Measurements from ENCODE around the gene CPEB3. TPM values are rescaled to one million over a fixed set of nuclear protein-coding genes. Genes with fewer than 3 reads are reported as not detected.

CPEB3 gene
- total RNA-seq, 1 donor from 2014 or later: 1.7 TPM

GRCh38 chr10:92208736-92209135 lies 82.1 kb downstream of the CPEB3 start:
- no peak for DNase-seq

- no peak for DNase-seq
Measured at GRCh38 chr10:92208157-92208720, 82.6 kb downstream of the CPEB3 start.

DNA sequence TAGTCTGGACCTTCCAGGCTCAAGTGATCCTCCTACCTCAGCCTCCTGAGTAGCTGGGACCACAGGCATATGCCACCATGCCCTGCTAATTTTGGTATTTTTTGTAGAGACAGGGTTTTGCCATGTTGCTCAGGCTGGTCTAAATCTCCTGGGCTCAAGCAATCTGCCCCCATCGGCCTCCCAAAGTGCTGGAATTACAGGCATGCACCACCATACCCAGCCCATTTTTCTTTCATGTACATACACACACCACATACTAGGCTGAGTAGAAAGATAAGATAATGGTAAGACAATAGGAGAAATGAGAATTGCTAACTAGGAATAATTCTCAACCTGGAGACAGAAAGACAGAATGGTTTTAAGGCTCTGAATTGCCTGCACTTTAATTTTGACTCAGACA lies 83.8 kb downstream of the CPEB3 start:
- no peak for DNase-seq

DNA sequence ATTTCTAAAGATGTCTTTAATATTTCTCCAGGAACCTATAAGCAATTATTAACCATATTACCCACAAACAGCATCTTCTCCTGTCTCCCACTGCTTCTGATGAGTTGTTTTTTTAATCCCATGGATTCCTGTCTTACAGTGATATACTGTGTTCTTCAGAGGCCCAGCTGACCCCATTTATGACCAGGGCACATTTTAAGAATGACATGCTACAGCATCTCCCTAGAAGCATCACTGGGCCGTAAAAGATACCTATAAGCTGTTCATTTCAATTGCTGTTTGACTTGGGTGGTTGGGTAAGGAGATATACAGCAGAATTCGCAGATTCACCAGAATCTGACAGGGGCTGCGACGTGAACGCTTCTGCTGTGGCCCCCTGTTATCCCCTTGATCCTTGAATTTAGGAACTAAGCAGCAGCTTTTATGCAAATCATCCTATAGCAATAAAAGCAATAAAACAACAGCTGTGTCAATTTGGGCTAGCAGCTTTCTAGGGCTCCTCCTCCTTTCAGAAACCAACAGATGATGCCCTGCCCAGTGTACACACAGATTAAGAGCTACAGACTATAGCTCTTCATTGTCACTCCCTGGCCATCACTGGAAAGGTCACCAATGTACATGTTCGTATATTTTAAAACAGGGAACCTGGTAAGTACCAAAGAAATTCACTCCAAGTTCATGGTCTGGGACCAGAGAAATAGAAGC lies 86.8 kb downstream of the CPEB3 start:
- no peak for DNase-seq

DNA sequence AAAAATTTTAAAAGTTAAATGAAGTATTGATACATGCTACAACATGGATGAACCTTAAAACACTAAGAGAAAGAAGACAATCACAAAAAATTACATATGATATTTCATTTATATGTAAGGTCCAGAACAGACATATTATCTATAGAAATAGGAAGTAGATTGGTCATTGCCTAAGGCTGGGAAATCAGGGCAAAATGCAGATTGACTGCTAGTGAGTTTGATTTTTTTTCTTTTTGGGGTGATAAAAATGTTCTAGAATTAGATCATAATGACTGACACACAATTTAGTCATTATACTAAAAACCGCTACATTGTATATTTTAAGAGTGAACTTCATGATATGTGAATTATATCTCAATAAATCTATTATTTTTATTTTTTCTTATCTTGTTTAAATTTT lies 88.3 kb downstream of the CPEB3 start:
- no peak for DNase-seq

GRCh38 chr10:92200564-92200963 lies 90.3 kb downstream of the CPEB3 start:
- DNase-seq: peak; percentile 10

GRCh38 chr10:92187101-92187500 lies 103.8 kb downstream of the CPEB3 start:
- no peak for DNase-seq

GRCh38 chr10:92184977-92185376 lies 105.9 kb downstream of the CPEB3 start:
- no peak for DNase-seq

GRCh38 chr10:92183199-92183598 lies 107.7 kb downstream of the CPEB3 start:
- DNase-seq: no peak

GRCh38 chr10:92181575-92181974 lies 109.3 kb downstream of the CPEB3 start:
- DNase-seq: peak; percentile 24

DNA sequence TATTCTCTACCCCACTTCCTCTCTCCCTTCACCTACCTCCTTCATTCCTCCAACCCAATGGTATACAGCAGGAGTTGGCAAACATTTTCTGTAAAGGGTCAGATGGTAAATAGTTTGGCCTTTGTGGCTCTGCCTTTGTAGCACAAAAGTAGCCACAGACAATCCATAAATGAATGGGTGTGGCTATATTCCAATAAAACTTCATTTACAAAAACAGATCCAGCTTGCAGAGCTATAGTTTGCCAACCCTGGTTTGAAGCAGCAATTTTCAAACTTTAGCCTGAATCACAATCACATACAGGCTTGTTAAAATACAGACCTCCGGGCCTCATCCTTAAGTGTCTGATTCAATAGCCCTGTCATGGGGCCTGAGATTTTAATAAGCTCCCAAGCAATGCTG lies 110.5 kb downstream of the CPEB3 start:
- DNase-seq: no peak

- DNase-seq: no peak
Measured at GRCh38 chr10:92177546-92177945, 113.3 kb downstream of the CPEB3 start.

DNA sequence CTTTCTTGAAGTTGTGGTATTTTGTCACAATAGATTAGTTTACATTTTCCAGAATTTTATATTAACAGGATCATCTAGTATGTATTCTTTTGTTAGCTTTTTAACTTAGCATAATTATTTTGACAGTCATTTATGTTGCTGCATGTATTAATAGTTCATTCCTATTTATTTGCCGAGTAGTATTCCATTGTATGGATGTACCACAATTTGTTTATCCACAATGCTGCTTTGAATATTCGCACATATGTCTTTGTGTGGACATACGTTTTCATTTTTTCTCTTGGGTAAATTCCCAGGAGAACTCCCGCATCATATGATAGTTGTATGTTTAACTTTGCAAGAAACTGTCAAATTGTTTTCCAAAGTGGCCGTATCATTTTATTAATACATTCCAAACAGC lies 115.7 kb downstream of the CPEB3 start:
- DNase-seq: no peak

GRCh38 chr10:92173996-92174395 lies 116.9 kb downstream of the CPEB3 start:
- DNase-seq: no peak

- DNase-seq: no peak
Measured at GRCh38 chr10:92164036-92164696, 126.7 kb downstream of the CPEB3 start.

DNA sequence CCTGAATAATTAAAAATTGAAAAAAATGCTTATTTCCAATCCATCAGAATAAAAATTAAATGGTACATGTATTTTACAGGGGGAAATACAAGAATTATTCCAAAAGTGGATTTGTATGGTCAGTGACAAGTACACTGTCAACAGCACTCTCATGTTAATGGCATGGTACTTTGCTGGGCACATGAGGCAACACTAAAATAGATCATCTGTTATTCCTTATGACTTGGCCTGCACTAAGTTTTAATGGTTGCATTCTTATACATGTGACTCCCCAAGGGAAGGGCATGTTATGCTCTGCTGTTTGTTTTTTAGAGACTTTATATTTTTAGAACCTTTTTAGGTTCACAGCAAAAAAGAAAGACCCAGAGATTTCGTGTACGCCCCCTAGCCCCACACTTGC lies 128.3 kb downstream of the CPEB3 start:
- DNase-seq: no peak

GRCh38 chr10:92156874-92157773 lies 133.8 kb downstream of the CPEB3 start:
- no peak for DNase-seq

DNA sequence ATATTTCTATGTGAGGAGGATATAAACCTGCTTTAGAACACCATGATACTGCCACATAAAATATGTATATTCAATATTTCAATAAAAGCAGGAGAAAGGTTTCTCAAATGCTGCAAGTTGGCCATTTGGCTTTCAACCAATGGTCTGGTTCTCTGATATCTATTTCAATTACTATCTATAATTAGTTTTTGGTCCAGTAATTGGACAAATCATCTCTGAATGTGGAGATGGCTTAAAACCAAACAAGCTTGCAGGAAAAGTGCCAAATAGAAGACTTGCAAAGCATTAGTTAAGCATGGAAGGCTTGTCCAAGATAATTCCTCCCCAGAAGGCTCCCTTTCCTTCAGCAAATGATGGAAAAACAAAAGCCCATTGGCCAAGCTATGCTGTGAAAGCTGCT lies 140.1 kb downstream of the CPEB3 start:
- no peak for DNase-seq

DNA sequence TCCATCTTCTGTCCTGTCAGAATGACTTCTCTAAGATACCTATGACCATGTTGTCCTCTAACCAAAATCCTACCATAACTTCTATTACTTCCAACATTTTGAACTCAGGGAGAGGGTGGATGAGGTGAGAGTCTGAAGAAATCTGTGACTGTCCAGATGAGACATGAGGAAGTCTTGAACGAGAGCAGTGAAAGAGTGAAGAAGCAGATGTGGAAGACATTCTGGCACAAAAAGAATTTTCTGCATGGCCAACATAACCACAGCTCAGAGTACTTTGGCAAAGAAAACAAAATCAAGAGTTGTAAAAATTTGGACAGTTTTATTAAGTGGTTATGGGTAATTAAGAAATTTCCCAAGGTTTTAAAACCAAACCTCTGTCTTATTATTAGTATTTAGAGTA lies 141.6 kb downstream of the CPEB3 start:
- DNase-seq: no peak

- DNase-seq: no peak
Measured at GRCh38 chr10:92146781-92147180, 144.1 kb downstream of the CPEB3 start.

- peak; percentile 17 for DNase-seq
Measured at GRCh38 chr10:92146107-92146506, 144.8 kb downstream of the CPEB3 start.

DNA sequence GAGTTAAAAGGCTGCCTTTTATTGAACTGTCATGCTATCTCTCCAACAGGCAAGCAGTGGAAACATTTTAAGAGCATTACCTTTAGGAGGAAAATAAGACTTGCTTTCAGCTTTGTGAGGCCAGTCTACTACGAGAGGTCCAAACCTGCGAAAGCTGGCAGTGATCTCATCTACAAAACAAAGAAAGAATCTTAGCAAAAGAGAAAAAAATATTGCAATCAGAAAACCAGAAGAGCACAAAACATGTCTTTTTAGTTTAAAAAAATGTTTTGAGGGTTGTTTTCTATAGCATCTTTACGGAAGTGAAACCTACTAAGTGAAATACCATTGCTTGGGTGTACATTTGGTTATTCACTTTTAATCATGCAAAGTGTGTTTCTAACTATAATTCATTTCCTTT lies 147.9 kb downstream of the CPEB3 start:
- DNase-seq: no peak

GRCh38 chr10:92142512-92142911 lies 148.4 kb downstream of the CPEB3 start:
- no peak for DNase-seq
